ENCODE measurements around the gene REXO1. TPM values are rescaled to one million over a fixed set of nuclear protein-coding genes. Genes with fewer than 3 reads are reported as not detected.

REXO1 gene
- total and polyA plus RNA-seq, 5 donors: 12.8 to 22.1 (median 15.5) TPM

DNA sequence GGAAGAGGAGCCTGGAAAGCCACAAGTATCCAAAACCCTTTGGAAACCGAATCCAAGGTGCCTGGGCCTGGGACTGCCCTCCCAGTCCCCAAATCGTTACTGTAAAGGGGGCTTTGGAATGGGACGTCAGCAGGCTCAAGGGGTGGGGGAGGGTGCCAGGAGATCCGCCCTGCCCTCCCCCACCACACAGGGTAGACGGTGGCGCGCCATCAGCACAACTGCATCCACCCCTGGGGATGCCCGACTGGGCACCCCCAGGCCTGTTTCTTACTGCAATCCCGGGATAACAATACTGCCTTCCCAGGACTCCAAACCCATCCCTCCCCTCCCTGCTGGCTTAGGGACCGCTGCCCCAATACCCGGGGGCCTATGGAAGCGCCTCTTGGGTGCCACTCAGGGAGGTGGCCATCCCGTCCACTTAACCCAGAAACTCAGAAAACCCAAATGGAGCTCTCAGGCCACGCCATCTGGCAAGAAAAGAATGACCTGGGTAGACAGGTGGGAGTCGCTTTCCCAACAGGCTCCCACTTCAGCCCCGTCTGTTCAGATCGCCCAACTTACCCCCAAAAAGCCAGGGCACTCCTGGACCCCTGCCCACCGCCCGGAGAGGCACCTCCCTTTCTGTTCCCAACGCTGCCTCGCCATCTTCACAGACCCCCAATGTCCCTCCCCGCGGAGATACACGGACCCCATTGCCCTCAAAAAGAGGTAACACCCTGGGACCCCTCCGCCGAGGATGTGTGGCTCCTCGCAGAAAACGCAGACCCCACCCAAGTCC, 12.7 kb upstream of the REXO1 start:
- no peak overlapping the region for H3K4me3 ChIP-seq (ENCODE audit: low read length)
- intact Hi-C loops (cut with DNase I): loop anchor here in 1 of 4 donors (10.0 kb wide), 1 partner anchor 214 kb away; no protein-coding TSS in a partner anchor
- no peaks in the 10 kb centered on the region for H3K9me3 ChIP-seq (ENCODE audit: control insufficient read depth, low read length)
- no peaks in the 10 kb centered on the region for H3K27me3 ChIP-seq (ENCODE audit: control insufficient read depth, insufficient read depth)
- ATAC-seq (no peak), DNase-seq (peak in 2 of 3 donors; percentile 32 to 64)
- H3K27ac ChIP-seq (ENCODE audit: low read length): no peak overlapping the region
- H3K4me1 ChIP-seq (ENCODE audit: control insufficient read depth, insufficient read depth, low read length): peaks cover 11% of the 10 kb centered on the region
- 61% methylated on average over 28 of the region's 28 CpGs for WGBS

- WGBS: 23% methylated on average over 32 of the region's 32 CpGs
- ATAC-seq (no peak), DNase-seq (peak; percentile 77 to 89 (median 86))
- Histone ChIP-seq H3K4me1 (ENCODE audit: control insufficient read depth, insufficient read depth, low read length) (peaks cover 11% of the 10 kb centered on the region), H3K27ac (ENCODE audit: low read length) (no peak overlapping the region), H3K27me3 (ENCODE audit: control insufficient read depth, insufficient read depth) (no peaks in the 10 kb centered on the region), H3K9me3 (ENCODE audit: control insufficient read depth, low read length) (no peaks in the 10 kb centered on the region), H3K4me3 (ENCODE audit: low read length) (no peak overlapping the region)
- intact Hi-C loops (cut with DNase I): loop anchor here in 1 of 4 donors (10.0 kb wide), 1 partner anchor 215 kb away; no protein-coding TSS in a partner anchor
Measured at GRCh38 chr19:1860042-1860775, 11.9 kb upstream of the REXO1 start.

- ATAC-seq (no peak), DNase-seq (peak in 1 of 3 donors; percentile 68)
- H3K4me3 ChIP-seq (ENCODE audit: low read length): no peak overlapping the region
- WGBS: 57% methylated on average over 18 of the region's 18 CpGs
- H3K27ac ChIP-seq (ENCODE audit: low read length): no peak overlapping the region
- H3K27me3 ChIP-seq (ENCODE audit: control insufficient read depth, insufficient read depth): no peaks in the 10 kb centered on the region
- intact Hi-C loops (cut with DNase I): no loop called here
- H3K9me3 ChIP-seq (ENCODE audit: control insufficient read depth, low read length): no peaks in the 10 kb centered on the region
- H3K4me1 ChIP-seq (ENCODE audit: control insufficient read depth, insufficient read depth, low read length): peaks cover 11% of the 10 kb centered on the region
Measured at GRCh38 chr19:1859331-1859781, 11.1 kb upstream of the REXO1 start.

- Histone ChIP-seq H3K4me1 (ENCODE audit: control insufficient read depth, insufficient read depth, low read length) (peaks cover 11% of the 10 kb centered on the region), H3K4me3 (ENCODE audit: low read length) (no peak overlapping the region), H3K9me3 (ENCODE audit: control insufficient read depth, low read length) (no peaks in the 10 kb centered on the region), H3K27me3 (ENCODE audit: control insufficient read depth, insufficient read depth) (no peaks in the 10 kb centered on the region), H3K27ac (ENCODE audit: low read length) (no peak overlapping the region)
- intact Hi-C loops (cut with DNase I): no loop called here
- WGBS: 67% methylated on average over 10 of the region's 10 CpGs
- DNase-seq: peak in 1 of 3 donors; percentile 56
- ATAC-seq: no peak
Measured at GRCh38 chr19:1858412-1859081, 10.3 kb upstream of the REXO1 start.

DNA sequence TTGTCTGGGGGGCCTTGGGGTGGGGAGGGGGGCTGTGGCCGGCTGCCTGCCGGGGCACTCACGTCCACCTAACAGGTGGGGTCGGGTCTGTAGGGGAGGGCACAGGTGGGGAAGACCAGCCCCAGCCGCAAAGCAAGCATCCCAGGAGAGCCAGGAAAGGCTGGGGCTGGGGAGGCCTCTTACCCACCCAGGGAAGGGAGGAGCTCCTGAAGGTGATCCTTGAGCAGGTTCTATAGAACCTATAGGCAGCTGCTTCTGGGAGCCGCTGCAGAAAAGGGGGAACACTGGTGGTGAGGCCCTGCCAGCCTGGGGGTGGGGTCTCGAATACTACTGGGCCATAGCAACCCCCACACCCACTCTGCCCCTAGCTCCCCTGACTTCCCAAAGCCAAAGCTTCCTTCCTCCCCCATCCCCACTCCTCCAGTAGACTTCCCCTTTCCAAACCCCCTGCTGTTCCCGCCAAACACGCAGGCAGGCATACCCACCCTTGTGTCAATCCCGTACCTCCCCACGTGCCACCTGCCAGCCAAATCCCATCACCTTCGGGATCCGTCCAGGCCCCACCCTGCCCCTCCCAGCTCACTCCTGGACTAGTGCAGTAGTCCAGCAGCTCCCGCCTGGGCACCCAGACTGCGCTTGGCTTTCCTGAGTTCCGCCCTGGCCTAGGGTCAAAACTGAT, 9.5 kb upstream of the REXO1 start:
- Histone ChIP-seq H3K4me1 (ENCODE audit: control insufficient read depth, insufficient read depth, low read length) (peaks cover 11% of the 10 kb centered on the region), H3K9me3 (ENCODE audit: control insufficient read depth, low read length) (no peaks in the 10 kb centered on the region), H3K27me3 (ENCODE audit: control insufficient read depth, insufficient read depth) (no peaks in the 10 kb centered on the region), H3K27ac (ENCODE audit: low read length) (peak overlapping the region; percentile 50), H3K4me3 (ENCODE audit: low read length) (no peak overlapping the region)
- WGBS: 61% methylated on average over 16 of the region's 16 CpGs
- peak in 1 of 3 donors; percentile 67 for DNase-seq
- intact Hi-C loops (cut with DNase I): no loop called here
- ATAC-seq: no peak

DNA sequence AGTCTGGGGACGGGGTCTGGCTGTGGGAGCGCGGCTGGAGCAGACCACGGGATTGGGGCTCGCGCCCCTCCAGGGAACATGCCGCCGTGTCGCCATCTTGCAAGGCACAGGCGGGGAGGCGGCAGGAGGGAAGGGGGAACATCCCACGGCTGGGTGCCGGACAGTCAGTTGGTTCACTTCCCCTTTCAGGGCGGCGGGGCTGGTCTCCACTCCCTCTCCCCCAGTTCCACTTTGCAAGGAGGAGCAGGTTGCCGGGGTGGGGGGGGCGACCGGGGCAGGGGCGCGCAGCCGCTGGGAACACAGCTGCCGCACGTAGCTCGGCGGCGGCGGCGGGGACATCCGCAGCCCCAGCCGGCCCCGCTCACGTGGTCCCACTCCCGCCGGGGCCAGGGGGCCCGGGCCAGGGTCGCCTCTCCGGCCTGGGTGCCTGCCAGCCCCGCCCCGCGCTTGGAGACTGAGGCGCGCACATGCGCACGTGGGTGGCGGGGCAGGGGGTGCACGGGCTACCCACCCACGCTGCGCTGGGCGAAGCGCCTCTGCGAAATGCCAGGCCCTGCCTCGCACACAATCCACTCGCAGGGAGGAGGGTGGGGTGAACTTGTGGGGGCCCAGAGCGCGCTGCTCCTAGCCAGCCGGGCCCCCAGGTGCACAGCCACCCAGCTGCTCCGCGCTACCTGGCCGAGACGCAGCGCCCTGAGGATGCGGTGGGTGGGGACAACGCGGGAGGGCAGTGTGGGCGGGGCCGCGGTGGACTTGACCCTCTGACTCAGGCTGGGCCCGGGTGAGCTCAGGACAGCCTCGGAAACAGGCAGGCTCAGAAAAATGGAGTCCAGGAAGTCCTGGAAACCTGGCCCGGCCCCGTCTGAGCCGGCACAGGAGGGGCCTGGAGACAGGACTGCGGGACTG, 8.7 kb upstream of the REXO1 start:
- DNase-seq: peak; percentile 89 to 93 (median 93)
- peak overlapping the region; percentile 37 for H3K4me3 ChIP-seq (ENCODE audit: low read length)
- ATAC-seq: peak; percentile 40 to 60
- H3K27me3 ChIP-seq (ENCODE audit: control insufficient read depth, insufficient read depth): no peaks in the 10 kb centered on the region
- no peaks in the 10 kb centered on the region for H3K9me3 ChIP-seq (ENCODE audit: control insufficient read depth, low read length)
- intact Hi-C loops (cut with DNase I): no loop called here
- H3K4me1 ChIP-seq (ENCODE audit: control insufficient read depth, insufficient read depth, low read length): peaks cover 11% of the 10 kb centered on the region
- 2% methylated on average over 68 of the region's 73 CpGs for WGBS
- peak overlapping the region; percentile 73 for H3K27ac ChIP-seq (ENCODE audit: low read length)

DNA sequence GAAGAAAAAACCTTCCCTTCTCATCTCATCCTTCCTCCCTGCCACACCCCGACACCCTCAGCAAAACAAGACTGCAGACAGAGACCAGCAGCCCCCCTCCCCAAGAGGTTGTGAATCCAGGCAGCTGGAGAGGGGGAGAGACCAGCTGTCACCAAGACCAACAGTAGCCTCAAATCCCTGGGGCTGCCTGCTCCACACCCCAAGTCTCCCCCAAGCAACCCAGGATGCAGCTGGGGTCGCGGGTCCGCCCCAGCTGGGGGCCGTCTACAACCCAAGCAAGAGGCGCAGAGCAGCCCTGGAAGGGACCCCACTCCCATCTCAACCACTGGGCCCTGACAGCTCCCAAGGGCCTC, 8.0 kb upstream of the REXO1 start:
- no peaks in the 10 kb centered on the region for H3K27me3 ChIP-seq (ENCODE audit: control insufficient read depth, insufficient read depth)

DNA sequence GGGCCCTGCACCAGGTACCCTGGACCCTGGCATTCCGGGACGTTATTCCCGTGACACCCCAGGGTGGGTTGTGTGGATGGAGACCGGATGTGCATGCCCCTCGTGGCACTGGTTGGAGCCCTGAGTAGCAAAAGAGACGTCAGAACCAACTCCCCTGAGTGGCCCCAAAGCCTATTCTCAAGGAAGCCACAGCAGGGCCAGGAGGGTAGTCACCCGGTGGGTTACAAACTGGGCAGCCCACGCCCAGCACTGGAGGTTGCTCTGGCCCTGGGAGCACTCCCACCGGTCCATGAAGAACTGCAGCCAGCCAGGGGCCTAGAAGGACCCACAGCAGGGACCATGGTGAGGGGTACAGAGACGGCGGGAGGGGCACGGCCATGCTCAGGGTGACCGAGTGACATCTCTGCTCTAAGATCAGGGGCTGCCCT, 7.6 kb upstream of the REXO1 start:
- peak overlapping the region; percentile 73 for H3K27ac ChIP-seq (ENCODE audit: low read length)
- WGBS: 37% methylated on average over 13 of the region's 13 CpGs
- no peaks in the 10 kb centered on the region for H3K27me3 ChIP-seq (ENCODE audit: control insufficient read depth, insufficient read depth)
- H3K4me1 ChIP-seq (ENCODE audit: control insufficient read depth, insufficient read depth, low read length): peaks cover 6% of the 10 kb centered on the region
- peak overlapping the region; percentile 4 for H3K4me3 ChIP-seq (ENCODE audit: low read length)
- intact Hi-C loops (cut with DNase I): no loop called here
- DNase-seq: peak in 1 of 3 donors; percentile 74
- ATAC-seq: peak in 1 of 2 donors; percentile 0
- H3K9me3 ChIP-seq (ENCODE audit: control insufficient read depth, low read length): no peaks in the 10 kb centered on the region

More for the DNA sequence above, 8.0 kb upstream of the REXO1 start:
- Histone ChIP-seq H3K4me1 (ENCODE audit: control insufficient read depth, insufficient read depth, low read length) (peaks cover 8% of the 10 kb centered on the region), H3K4me3 (ENCODE audit: low read length) (peak overlapping the region; percentile 37), H3K9me3 (ENCODE audit: control insufficient read depth, low read length) (no peaks in the 10 kb centered on the region), H3K27ac (ENCODE audit: low read length) (peak overlapping the region; percentile 73)
- intact Hi-C loops (cut with DNase I): no loop called here
- DNase-seq (no peak), ATAC-seq (no peak)
- WGBS: 40% methylated on average over 6 of the region's 6 CpGs

- Histone ChIP-seq H3K9me3 (ENCODE audit: control insufficient read depth, low read length) (no peaks in the 10 kb centered on the region), H3K4me3 (ENCODE audit: low read length) (peak overlapping the region; percentile 4), H3K27ac (ENCODE audit: low read length) (peak overlapping the region; percentile 74), H3K4me1 (ENCODE audit: control insufficient read depth, insufficient read depth, low read length) (peaks cover 2% of the 10 kb centered on the region), H3K27me3 (ENCODE audit: control insufficient read depth, insufficient read depth) (no peaks in the 10 kb centered on the region)
- intact Hi-C loops (cut with DNase I): no loop called here
- ATAC-seq (peak; percentile 84 to 85), DNase-seq (peak; percentile 93 to 97 (median 97))
- WGBS: 16% methylated on average over 33 of the region's 33 CpGs
Measured at GRCh38 chr19:1855040-1855827, 7.0 kb upstream of the REXO1 start.
